Bone marrow (tissue), 2 donors: Measurements from ENCODE around the gene ABCA13.
"Not testable (repeated sequence)": the region's sequence is repeated elsewhere in the genome, so short reads cannot be mapped to it uniquely, and the experiment has no call there.

Experiments
- DNase-seq, 2 donors: peaks; one replicate each; lab custom pipeline; 2025; lab: John Stamatoyannopoulos, UW

ABCA13 gene, protein sequence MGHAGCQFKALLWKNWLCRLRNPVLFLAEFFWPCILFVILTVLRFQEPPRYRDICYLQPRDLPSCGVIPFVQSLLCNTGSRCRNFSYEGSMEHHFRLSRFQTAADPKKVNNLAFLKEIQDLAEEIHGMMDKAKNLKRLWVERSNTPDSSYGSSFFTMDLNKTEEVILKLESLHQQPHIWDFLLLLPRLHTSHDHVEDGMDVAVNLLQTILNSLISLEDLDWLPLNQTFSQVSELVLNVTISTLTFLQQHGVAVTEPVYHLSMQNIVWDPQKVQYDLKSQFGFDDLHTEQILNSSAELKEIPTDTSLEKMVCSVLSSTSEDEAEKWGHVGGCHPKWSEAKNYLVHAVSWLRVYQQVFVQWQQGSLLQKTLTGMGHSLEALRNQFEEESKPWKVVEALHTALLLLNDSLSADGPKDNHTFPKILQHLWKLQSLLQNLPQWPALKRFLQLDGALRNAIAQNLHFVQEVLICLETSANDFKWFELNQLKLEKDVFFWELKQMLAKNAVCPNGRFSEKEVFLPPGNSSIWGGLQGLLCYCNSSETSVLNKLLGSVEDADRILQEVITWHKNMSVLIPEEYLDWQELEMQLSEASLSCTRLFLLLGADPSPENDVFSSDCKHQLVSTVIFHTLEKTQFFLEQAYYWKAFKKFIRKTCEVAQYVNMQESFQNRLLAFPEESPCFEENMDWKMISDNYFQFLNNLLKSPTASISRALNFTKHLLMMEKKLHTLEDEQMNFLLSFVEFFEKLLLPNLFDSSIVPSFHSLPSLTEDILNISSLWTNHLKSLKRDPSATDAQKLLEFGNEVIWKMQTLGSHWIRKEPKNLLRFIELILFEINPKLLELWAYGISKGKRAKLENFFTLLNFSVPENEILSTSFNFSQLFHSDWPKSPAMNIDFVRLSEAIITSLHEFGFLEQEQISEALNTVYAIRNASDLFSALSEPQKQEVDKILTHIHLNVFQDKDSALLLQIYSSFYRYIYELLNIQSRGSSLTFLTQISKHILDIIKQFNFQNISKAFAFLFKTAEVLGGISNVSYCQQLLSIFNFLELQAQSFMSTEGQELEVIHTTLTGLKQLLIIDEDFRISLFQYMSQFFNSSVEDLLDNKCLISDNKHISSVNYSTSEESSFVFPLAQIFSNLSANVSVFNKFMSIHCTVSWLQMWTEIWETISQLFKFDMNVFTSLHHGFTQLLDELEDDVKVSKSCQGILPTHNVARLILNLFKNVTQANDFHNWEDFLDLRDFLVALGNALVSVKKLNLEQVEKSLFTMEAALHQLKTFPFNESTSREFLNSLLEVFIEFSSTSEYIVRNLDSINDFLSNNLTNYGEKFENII (N-terminal part only)

DNA sequence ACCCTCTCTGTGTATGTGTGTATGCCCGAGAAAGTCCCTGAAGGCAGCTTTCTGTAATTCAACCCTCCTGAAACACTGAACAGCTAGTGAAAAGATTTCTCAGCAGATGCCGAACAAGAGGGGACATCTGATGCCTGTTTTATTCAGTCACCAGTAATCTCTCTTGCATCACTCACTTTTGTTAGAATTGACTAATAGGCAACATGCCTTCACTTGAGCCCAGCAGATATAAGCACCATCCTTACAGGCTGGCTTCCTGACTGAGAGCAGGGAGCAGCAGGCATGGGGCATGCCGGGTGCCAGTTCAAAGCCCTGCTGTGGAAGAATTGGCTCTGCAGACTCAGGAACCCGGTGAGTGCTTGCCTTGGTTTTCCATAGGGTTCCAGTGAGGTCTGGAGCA lies at the start of gene ABCA13:
ABCA13 (plus strand) TSS at position 257 of the 400 bp plus-strand sequence; CDS start at position 283, 26 bp downstream.
- DNase-seq = no peak

DNA sequence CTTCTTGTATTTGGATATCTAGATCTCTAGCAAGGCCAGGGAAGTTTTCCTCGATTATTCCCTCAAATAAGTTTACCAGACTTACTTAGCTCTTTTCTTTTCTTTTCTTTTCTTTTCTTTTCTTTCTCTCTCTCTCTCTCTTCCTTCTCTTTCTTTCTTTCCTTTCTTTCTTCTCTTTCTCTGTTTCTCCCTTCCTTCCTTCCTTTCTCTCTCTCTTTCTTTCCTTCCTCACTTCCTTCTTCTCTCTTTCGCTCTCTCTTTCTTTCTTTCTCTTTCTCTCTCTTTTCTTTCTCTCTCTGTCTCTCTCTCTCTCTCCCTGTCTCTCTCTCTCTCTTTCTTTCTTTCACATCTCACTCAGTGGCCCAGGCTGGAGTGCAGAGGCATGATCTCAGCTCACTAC lies 45.2 kb upstream of the ABCA13 start:
- DNase-seq = no peak

DNA sequence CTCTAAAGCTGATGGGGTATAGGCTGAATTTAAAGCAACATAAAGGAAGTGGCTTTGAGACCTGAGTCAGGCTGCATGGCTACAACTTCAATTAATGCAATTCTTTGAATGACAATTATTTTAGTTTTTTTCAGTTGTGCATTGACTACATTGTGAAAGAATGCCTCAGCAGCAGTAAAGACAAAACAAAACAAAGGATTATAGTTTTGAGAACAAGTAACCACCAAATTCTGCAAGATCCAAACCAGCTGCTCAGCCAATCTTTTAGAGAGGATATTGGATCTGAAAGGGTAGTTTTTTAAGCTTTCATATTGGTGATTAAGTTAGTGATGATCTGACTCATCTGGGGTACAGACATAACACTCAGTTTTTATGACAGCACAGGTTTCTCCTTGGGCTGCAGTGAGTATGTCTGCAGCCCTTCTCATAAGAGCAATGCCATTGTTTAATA lies 40.6 kb upstream of the ABCA13 start:
- DNase-seq = no peak

DNA sequence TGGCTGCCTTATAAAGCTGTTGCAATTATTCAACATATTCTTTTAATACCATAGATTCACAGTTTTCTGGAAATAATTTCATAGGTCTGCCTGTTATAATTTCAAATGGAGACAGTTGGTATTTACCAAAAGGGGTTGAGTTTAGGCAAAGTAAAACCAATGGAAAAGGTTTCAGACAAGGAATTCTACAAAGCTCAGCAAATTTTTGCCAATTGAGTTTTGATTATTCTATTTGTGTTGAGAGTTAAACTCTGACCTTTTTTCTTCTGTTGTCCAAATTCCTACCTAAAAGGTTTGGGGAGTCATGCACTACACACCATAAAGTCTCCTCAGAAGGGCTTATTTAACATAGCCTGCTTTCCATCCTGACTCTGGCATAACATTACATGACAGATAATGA lies 38.5 kb upstream of the ABCA13 start:
- no peak for DNase-seq

DNA sequence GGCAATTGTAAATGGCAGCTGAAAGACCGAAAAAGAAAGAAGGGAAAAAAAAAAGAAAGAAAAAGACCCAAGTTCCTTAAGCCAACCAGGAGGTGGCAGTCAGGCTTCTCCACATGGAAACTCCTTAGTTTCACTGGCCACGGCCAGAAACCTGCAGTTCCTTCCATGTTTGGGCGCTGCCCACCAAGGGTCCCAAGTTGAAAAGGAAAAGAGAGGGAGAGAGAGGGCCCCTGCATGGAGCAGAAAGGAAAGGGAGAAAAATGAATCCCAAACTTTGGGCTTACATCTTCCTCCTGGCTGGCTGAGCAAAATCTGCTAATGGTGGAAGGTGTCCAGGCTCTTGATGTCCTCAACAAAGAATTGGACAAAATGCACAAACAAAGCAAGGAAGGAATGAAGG lies 31.8 kb upstream of the ABCA13 start:
- DNase-seq = no peak

DNA sequence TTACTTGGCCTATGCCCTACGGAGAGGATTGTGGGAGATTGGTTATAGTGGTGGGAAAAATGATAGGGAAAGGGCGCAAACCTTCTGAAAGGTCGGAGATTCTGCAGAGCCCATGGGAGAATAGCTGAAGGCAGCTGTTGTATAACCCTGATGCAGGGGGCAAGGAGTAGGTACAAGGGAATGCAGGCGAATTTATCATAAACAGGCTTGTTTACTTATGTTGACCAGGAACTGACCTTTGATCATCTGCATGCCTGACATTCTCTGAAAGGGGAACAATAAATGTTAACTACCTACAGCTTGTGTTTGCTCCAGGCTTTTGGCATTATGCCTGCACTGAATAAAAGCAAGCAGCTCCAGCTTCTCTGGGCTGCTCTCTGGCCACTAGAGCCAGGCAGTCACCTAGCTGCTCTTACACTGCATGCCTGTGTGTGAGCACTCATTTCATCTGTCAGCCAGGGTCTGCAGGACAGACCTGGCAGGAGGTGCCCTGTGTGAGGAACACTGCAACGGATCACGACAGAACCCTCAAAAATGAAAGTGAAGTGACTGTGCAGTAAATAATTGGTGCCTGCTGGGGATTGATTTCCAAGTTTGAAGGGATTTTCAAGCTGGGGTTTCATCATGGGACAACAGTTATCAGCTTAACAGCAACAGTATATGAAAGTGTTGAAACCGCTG lies 31.1 kb upstream of the ABCA13 start:
- DNase-seq = no peak

DNA sequence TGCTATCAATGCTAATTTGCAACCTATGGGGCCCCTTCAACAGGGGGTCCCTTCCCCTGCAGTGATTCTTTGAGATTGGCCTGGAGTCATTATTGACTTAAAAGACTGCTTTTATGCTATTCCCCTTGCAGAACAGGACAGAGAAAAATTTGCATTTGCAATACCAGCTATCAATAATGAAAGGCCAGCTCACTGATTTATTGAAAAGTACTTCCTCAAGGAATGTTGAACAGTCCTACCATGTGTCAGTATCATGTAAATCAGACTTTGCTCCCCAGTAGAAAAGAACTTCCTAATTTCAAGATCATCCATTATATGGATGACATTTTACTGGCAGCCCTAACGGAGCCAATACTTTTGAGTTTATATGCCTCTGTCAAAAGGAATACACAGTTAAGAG lies 29.7 kb upstream of the ABCA13 start:
- DNase-seq = no peak

DNA sequence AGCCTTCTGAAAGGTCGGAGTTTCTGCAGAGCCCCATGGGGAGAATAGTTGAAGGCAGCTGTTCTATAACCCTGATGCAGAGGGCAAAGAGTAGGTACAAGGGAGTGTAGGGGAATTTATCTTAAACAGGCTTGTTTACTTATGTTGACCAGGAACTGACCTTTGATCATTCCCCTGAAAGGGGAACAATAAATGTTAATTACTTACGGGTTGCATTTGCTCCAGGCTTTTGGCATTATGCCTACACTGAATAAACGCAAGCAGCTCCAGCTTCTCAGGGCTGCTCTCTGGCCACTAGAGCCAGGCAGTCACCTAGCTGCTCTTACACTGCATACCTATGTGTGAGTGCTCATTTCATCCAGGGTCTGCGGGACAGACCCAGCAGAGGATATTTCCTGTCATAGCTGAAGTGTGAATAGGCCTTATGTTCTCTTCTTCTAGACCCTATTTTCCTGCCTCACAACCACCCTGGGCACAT lies 26.9 kb upstream of the ABCA13 start:
- no peak for DNase-seq

DNA sequence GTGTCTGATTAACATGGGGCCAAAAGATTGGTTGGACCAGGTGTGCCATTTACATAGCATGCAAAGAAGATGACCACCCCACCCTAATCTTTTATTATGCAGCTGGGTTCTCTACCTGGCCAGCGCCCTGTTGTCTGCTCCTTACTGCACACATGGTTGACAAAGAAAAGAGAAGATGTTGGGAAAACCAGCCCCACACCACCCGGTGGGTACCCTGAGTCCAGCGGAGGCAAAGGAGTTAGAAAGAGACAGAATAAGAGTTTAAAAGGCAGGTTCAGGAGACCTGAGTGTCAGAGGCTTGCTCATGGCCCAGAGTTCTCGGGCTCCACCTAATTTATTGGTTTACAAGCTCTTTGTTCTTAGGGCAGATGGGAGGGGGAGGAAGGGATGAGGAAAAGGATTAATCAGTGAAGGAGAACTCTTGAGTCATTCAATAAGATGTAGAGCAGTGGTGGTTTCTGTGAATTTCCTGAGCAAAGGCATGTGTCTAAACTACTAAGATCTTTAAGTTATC lies 24.1 kb upstream of the ABCA13 start:
- DNase-seq = no peak

DNA sequence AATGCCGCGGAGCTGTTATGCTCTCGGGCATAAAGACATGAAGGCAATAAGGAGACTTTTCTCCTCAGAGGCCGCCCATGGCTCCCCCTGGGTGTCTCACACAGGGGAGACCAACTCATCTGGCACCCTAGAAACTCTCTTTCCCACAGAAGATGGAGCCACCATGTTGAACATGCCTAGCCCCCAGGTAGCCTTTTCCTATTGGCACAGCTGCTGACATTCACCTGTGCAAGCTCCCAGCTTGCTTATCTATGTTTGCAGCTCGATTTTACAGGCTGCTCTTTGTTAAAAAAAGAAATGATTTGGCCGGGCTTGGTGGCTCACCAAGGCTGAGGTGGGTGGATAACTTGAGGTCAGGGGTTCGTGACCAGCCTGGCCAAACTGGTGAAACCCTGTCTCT lies 23.6 kb upstream of the ABCA13 start:
- DNase-seq = not testable (repeated sequence)

DNA sequence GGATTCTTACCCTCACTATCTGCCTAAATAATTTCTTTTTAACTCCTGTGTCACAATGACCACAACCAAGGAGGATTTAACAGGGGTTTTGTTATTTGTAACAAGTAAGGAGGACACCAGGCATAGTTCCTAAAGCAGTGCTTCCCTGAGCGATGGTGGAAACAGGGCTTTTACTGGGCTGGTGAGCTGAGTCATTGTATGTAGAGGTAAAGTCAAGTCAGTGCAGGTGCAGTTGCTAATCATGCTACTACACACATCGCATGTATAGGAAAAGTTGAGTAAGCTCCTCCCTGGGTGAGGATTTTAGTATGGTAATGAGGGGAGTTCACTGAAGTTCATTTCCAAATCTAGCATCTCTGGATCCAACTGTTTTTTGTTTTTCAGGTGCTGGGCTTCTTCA lies 22.9 kb upstream of the ABCA13 start:
- no peak for DNase-seq

DNA sequence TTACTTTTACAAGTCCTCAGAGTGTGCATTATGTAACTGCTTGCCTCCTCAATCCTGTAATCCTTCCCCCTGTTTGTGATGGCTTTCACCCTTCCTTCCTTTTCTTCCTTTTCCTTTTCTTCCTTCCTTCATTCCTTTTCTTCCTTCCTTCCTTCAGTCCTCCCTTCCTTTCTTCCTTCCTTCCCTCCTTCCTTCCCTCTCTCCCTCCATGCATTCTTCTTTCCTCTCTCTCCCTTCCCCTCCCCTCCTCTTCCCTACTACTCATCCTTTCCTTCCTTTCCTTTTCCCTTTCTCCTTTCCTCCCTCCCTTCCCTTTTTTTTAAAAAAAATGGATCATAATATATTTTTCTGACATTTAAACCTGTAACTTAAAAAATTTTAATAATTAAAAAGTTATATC lies 22.2 kb upstream of the ABCA13 start:
- no peak for DNase-seq

DNA sequence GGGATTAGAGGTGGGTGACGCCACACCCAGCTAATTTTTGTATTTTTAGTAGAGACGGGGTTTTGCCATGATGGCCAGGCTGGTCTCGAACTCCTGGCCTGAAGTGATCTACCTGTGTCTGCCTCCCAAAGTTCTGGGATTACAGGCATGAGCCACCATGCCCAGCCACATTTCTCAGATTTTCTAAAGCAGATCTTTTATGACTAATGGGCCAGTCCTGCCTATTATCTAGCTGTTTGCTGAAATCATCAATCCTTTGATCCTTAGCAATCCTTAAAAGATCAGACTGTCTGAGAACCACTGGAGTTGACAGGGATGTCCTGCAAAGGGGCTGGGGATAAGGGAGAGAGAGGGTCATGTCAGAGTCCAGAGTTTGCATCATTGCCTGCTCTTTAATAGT lies 21.2 kb upstream of the ABCA13 start:
- DNase-seq = no peak

DNA sequence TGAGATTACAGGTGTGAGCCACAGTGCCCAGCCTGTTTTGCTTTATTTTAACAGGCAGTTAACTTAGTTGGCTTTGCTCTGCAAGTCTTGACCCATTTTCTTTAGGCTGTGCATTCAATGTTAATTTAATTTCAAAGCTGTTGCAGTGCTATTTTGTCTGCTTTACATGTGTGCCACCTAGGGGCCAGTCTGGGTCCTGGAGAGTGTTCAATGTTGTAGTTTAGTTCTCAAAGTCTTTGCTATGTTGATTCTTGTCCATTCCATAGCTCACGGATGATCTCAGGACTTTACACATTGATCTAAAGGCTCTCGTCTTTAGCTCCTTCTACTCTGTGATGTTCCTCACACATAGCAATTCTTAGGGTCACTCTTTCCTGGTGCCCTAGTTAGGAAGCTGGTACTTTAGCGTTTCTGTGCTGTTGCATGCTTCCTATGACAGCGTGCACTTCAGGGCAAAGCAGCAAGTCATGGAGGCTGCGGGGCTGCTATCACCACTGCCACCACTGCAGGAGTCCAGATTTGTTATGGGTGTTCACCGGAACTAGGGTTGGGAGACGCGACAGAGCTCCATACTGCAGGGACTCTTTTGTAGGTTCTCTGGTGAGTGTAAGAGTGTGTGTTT lies 16.4 kb upstream of the ABCA13 start:
- DNase-seq = no peak

DNA sequence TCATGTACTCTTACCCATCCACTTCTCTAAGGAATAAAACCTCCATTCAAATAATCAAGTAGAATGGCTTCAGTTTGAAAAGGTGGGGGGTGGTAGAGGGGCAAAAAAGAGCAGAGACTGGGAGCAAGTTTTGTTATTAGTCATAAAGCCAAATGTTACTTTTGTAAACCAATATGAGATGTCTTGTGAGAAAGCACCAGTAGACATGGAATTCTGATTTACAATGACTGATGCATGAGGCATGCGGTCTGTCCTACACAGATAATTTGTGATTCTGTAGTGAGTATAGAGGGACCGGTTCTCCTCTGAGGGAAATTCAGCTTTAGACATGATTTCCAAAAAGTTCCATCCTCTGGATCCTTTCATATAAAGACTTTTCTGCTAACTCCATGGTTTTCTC lies 12.9 kb upstream of the ABCA13 start:
- no peak for DNase-seq

DNA sequence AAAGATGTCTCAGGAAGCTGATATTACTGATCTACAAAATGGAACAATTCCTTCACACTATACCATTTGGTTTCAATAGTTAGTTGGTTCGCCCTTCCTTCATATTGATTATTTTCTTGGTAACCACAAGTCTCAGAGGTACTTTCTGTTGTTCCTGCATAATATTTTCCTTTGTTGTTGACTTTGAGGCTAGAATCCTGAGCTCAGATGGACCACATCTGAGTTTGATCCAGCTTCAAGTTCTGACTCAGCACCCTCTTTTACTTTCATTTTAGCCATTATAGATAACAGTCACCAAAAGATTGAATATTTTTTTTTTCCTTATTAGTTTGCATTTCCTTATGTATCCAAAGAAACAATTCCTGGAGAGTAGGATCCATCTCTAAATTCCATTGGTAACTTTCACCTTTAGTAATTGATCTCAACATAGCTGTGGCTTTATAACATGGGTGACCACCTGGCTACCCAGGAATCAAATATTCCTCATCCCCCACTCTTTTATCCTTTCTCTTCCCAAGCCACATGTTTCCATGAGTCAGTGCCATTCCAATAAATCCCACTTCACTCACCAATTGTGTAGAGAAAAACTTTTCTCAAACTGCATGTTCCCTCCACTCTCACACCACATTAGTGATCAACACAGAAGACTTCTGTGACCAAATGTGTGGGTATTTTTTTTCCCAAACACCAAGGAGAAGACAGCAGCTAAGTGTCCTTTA lies 9.7 kb upstream of the ABCA13 start:
- no peak for DNase-seq

DNA sequence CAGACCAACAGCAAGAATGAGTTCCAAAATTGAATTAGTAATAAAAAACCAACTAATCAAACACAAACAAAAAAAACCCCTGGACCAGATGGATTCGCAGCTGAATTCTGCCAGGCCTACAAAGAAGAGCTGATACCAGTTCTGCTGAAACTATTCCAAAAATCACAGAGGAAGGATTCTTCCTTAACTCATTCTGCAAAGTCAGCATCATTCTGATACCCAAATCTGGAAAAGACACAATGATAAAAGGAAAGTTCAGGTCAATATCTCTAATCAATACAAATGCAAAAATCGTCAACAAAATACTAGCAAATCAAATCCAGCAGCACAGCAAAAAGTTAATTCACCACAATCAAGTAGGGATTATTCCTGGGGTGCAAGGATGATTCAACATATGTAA lies 6.1 kb upstream of the ABCA13 start:
- DNase-seq = no peak

DNA sequence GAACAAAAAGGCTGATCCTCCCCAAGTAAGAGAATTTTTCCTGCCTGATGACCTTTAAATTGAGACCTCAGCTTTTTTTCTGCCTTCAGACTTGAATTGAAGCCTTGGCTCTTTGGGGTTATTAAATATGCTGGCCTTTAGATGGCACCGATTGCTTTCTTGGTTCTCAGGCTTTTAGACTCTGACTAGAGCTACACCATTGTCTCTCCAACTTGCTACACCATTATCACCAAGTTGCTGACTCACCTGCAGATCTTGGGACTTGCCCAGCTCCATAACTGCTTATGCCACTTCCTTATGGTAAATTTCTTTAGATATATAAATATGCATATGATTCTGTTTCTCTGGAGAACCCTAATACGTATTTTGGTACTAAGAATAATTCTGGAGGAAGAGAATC lies 3.1 kb upstream of the ABCA13 start:
- DNase-seq = no peak

DNA sequence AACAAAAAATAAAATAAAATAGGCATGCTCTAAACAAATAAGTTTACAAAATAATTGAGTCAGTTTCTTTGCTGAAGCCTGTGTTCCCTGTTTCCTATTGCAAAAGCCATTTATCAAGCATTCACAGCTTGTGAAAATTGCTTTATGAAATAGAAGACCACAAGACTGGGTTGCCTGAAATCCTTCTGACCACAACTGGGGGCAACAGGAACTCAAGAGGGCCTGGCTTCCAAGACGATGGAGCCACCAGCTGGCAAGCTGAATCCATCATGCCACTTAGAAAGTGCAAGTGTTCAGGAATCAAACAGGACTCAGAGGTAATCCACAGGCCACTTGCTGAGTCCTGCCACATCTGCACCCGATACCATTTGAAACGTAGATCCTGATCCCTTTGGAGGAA lies 752 bp upstream of the ABCA13 start:
- DNase-seq = no peak

DNA sequence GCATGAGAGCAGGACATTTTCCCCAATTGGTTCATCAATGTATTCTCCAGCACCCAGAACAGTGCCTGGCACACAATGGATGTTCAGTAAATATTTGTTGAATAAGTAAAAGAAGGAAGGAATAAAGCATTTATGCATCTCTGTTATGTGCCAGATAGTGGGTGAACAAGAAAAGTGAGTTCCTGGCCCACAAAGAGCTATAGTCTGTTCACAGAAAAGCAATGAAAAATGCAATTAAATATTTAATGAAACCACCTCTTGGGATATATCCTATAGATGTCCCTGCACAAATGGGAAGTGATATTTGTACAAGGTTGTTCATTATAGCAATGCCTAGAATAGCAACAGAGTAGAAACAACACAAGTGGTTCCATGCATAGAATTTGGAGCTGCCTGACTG lies 2.1 kb downstream of the ABCA13 start:
- DNase-seq = no peak
